GM23338 (cell line): ENCODE measurements around the gene SFTPB.

ENCODE experiments used
- NANOG ChIP-seq: IDR thresholded peaks from 2 replicates; pipeline ENCODE4 v1.6.1; 2016; ENCODE audit warnings: antibody characterized with exemption, borderline replicate concordance
- POLR2AphosphoS5 ChIP-seq: IDR thresholded peaks from 2 replicates; pipeline ENCODE4 v1.6.1; 2016; ENCODE audit warnings: antibody characterized with exemption, low read depth

GRCh38 chr2:85615413-85615728, 52.6 kb downstream of the SFTPB start:
- TF ChIP-seq NANOG = no peak
- no peak for TF ChIP-seq POLR2AphosphoS5
